ENCODE data around the gene JAKMIP1.

The JAKMIP1 gene

DNA sequence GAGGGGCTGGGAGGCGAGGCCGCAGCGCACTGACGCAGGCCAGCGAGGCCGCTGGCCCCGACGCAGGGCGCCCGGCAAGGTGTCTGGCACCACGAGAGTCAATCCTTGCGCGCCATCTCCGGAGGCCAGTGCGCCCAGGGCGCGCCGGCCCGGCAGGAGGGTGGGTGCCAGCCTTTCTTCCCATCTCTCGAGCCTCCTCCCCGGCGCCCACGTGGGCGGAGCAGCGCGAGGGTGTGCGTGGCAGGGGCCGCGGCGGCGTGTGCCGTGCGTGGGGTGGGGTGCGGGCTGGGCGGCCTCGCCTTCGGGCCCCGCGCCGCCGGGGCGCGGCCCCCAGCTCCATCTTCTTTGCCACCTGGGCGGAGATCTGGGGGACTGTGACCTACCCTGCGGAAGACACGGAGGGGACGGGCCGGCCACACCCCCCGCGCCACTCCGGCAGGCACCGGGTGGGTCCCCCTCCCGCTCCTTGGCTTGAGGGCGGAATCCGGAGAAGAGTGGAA is 877 bp downstream of the JAKMIP1 start:
- no peak for DNase-seq

DNA sequence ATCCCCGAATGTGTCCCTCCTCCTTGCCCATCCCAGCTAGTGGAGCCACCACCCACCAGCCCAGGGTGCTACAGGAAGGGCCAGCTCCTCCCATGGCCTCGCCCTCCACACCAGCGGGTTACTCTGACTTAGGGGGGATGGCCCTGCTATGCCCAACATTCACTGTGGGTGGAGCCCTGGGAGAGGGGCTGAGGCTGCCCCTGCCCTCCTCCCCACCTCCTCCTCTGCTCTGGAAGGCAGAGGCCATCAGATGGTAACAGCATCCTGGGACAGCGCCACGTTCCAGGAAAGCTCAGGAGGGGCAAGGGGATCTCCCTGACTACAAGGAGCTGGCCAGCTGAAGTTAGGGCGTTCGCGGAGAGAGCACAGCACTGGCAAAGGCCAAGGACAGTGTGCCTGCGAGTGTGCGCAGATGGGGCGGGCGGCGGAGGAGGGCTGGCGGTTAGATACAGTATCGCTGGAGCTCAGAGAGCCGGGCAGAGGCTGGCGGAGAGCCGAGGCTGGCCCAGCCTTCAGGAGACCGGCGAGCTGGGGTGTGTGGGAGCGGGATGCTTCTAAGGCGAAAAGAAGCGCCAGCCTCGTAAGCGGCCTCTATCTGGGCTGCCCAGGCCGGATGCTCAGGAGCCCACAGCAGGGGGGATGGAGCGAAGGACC is 1.5 kb downstream of the JAKMIP1 start:
- no peak for DNase-seq

GRCh38 chr4:6198278-6198677 is 2.1 kb downstream of the JAKMIP1 start:
- no peak for DNase-seq

DNA sequence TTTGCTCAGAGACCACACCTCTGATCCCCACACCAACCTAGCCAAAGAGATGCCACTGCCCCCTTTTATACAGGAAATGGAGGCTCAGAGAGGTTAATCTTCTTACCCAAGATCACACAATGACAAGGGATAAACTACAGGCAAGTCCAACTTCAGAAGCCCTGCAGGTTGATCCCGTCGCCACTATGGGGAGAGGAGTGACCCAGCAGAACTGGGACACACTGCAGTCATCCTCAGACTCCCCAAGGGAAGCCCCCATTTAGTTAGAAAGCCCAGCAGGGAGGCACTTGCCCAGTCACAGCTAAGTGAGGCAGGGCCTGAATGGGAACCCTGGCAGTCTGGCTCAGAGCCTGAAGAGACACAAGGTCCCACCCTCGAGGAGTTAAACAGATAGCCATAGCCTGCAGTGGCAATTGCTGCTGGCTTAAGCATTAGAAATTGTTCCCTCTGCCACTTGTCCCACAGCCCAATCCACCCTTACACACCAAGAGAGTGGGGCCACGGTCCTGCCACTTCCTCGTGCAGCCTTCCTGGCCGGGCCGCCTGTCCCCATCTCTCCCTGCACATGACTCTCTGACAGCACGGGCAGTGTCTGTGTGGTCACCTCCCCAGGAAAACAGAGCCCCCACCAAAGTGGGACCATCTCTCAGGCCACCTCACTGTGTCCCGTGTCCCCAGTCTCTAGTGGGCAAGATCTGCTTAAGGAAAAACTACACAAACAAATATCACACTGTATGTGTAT is 2.7 kb downstream of the JAKMIP1 start:
- no peak for DNase-seq

DNA sequence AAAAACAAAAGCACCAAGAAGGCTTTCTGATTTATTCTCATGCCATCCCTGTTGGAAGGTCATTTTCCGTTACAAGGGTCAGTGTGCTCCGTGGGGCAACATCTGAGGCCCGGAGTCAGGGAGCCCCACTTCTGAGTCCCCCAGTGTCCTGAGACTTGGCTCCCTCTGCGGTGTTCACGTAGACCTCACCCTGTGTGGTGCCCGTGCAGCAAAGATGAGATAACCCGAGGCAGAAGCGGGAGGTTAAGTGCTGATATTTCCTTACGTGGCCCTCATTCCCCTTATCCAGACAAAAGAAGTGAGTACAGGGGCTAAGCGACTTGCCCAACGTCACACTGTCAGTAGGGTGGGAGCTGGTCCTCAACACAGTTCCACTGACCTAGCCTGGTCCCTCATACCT is 3.5 kb downstream of the JAKMIP1 start:
- no peak for DNase-seq

GRCh38 chr4:6196324-6196723 is 4.0 kb downstream of the JAKMIP1 start:
- DNase-seq, result no peak

- no peak for DNase-seq
Observed at GRCh38 chr4:6195602-6196319, 4.6 kb downstream of the JAKMIP1 start.

GRCh38 chr4:6194458-6195195 is 5.7 kb downstream of the JAKMIP1 start:
- DNase-seq, result no peak

DNA sequence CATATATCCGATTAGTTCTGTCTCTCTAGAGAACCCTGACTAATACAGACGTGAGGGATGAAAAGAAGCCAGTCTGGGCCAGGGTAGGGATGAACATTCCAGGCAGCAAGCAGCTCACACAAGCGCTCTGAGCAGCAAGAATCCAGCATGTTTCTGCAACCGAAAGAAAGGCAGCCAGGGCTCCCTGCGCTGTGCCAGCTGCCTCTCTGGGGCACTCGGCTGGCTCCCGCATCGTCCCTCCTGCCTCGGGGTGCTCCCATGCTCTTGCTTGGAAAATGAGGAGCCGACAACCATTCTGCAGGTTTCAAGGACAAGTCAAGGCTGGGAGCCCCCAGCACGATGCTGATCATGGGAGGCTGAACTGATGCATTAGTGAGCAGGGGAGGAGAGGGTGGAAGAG is 7.0 kb downstream of the JAKMIP1 start:
- no peak for DNase-seq

DNA sequence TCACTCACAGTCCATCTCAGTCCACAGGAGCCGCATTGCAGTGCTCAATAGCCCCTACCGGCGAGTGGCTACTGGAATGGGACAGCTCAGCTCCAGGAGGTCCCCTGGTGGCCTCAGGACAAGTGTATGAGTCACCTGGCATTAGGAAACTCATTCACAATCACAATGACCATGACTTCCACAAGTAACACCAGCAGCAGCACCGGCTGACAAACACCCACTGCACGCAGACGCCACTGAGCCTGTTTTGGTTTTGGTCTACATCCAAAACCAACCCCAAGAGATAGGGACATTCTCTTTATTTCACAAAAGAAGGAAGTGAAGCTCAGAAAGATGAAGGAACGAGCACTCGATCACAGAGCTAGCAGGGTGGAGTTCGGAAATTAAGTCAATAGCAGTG is 8.1 kb downstream of the JAKMIP1 start:
- no peak for DNase-seq

DNA sequence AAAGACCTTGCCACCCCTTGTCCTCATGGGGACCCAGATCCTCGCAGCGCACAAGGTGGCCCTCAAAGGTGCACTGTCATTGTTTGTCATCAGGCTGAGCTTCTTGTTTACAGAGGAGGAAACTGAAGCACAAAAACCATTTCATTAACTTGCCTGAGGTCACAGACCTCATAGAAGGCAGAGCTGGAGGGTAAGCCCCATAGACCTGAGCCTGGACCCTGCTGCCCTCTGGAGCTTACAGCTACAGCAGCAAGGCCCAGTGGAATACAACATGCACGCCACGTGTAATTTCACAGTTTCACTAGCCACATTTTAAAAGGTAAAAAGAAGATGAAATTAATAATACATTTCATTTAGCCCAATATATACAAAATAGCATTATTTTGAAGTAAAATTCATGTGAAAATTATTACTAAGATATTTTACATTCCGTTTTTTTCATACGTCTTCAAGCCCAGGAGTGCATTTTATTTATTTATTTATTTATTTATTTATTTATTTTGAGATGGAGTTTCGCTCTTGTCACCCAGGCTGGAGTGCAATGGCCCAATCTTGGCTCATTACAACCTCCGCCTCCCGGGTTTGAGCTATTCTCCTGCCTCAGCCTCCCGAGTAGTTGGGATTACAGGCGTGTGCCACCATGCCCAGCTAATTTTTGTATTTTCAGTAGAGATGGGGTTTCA is 8.8 kb downstream of the JAKMIP1 start:
- no peak for DNase-seq

DNA sequence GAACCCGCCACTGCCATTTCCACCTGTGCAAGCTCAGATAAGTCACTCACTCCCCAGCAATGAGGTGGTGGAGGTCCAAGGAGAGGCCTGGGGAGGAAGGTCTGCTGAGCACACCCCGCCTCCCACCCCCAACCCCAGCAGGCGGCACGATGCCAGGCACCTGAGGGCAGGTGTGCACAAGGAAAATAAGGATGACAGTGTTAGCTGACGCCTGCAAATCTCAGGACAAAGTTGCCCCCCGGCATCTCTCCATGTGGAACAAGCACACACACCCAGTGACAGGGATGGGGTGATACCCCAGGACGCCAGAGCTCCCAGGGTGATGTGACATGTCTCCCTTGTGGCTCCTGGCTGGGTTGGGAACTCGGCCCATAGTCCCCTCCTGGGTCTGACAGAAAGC is 9.9 kb downstream of the JAKMIP1 start:
- no peak for DNase-seq

- no peak for DNase-seq
Observed at GRCh38 chr4:6189511-6189910, 10.8 kb downstream of the JAKMIP1 start.

DNA sequence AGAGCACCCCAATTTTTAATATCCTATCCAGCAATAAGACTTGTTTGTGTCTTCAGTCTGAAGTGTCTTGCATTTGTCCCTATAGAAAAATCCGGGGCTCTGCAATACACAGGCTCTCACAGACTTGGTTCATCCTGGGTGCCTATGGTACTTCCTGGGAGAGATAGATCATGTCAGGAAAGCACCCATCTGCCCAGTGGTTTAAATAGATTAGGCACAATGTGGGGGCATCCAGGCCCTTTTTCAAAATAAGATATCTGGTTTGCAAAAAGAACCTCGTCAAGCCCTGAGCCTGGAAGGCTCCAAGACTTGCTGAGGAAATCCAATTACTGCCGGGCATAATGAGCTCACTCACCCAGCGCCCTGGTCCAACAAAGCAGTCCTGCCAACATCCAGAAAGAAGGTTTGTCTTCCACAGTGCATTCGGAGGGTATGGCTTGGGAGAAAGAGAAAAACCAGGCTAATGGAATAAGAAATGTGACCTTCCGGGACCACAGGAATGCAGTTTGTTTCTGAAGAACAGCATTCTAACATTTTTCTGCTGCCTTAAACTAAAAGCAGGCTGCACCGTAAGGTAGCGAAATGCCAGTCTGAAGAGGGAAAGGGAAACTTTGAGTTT is 11.6 kb downstream of the JAKMIP1 start:
- DNase-seq, result no peak

GRCh38 chr4:6184169-6184568 is 16.2 kb downstream of the JAKMIP1 start:
- DNase-seq, result no peak

DNA sequence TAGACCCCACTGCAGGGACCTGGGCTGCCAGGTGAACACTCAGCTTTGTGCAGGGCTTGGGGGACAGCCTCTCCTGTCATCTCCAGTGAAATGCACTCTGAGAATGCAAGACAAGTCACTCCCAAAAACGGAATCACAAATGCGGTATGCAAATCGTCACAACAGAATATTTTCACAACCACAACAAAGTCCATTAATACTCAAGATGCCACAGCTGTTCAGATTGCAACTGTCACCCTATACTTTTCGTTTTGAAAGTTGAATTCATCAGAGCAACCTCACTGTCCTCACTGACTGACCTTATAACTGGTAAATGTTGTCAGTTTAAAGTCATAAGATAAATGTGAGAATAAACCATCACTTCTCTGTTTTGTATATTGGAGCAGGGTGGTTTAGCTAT is 16.6 kb downstream of the JAKMIP1 start:
- no peak for DNase-seq

DNA sequence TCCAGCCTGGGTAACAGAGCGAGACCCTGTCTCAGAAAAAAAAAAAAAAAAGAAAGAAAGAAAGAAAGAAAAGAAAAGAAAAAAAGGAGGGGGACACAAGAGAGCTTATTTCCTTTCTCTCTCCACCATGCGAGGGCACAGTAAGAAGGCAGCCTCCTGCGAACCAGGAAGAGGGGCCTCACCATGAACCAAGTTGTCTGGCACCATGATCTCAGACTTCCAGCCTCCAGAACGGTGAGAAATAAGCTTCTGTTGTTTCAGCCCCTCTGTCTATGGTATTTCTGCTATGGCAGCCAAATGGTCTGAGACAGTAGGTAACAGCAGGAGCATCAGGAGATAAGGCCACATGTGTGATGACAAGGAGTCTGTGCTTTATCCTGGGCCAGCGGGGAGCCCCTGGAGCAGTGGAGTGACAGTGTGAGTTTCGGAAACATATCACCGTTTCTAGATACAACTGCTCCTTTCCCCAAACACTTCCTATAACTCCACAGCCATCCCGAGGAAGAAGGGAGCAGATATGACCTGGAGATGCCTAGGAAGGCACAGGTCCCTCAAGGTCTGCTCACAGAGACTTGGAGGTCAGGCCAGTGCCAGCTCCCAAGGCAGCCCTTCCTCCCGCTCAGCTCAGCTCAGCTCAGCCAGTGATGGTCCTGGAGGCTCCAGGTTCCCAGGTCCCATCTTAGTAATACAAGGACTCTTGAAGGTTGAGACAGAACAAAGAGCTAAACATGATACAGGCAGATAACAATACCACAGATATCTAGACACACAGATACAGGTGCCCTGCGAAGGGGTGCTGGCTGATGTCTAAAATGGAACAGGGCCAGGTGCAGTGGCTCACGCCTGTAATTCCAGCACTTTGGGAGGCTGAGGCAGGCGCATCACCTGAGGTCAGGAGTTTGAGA is 17.7 kb downstream of the JAKMIP1 start:
- no peak for DNase-seq

- no peak for DNase-seq
Observed at GRCh38 chr4:6180841-6181631, 19.3 kb downstream of the JAKMIP1 start.

GRCh38 chr4:6179362-6179761 is 21.0 kb downstream of the JAKMIP1 start:
- no peak for DNase-seq

DNA sequence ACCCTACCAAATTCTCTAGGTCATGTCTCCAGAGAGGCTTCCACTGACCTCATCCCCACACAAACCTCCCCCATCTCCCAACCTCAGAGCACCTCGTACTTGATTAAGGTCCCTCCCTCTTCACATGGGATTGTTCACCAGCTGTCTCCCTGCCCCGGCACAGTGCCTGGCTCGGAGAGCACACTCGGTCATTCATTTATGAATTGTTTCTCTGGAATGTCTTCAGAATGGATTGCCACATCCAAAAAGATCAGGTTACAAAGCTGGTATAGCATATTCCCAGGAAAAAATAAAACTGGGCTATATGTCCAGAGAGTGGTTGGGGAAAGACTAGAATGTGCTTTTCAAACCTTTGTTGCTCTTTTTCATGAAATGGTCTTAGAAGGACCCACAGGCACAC is 21.6 kb downstream of the JAKMIP1 start:
- no peak for DNase-seq
